ENCODE results near the gene GADD45G. TPM values are rescaled to one million over a fixed set of nuclear protein-coding genes. Genes with fewer than 3 reads are reported as not detected.

Gene GADD45G
- total and polyA plus RNA-seq, 2 of the 4 experiments (the other 2 are of a cell fraction), result 0.15 TPM; not detected in 1

GRCh38 chr9:89598363-89598713 is 6.5 kb upstream of the GADD45G start:
- Histone ChIP-seq H2BK5ac (ENCODE audit: low read depth, low read length, poor library complexity, severe bottlenecking) (no peak overlapping the region), H4K8ac (ENCODE audit: low read depth in 2 of 2, low read length in 2 of 2) (no peak overlapping the region), H4K5ac (ENCODE audit: low read depth, low read length) (no peak overlapping the region), H2AFZ (replicated peaks; ENCODE audit: low read length, poor library complexity) (no peak overlapping the region), H3K27me3 (ENCODE audit: control insufficient read depth, insufficient read depth, low read length) (peaks cover 38% of the 10 kb centered on the region), H2BK120ac (ENCODE audit: low read depth, low read length) (no peak overlapping the region), H2BK15ac (ENCODE audit: low read depth, low read length) (no peak overlapping the region), H2AK9ac (replicated peaks; ENCODE audit: low read depth, low read length, poor library complexity) (no peak overlapping the region), H3K4ac (ENCODE audit: low read depth, low read length) (no peak overlapping the region), H3K9me1 (ENCODE audit: insufficient read depth, low read length) (no peaks in the 10 kb centered on the region; the same call in 1 of the 2 replicates), H3K18ac (ENCODE audit: low read depth, low read length) (no peak overlapping the region), H2AK5ac (ENCODE audit: low read depth, low read length) (no peak overlapping the region), H3K79me1 (ENCODE audit: low read depth in 1 of 2, low read length in 2 of 2) (no peaks in the 10 kb centered on the region), H3K9ac (ENCODE audit: low read depth, low read length) (no peak overlapping the region), H4K20me1 (ENCODE audit: insufficient read depth, low read length) (no peaks in the 10 kb centered on the region), H3K56ac (ENCODE audit: extremely low read depth, insufficient read depth, low read length) (no peak overlapping the region), H3K23ac (ENCODE audit: low read depth, low read length) (no peak overlapping the region), H3K4me1 (ENCODE audit: control insufficient read depth, insufficient read depth, low read length) (no peaks in the 10 kb centered on the region), H3K27ac (ENCODE audit: insufficient read depth, low read length) (no peak overlapping the region), H3K14ac (replicated peaks; ENCODE audit: low read depth, low read length) (no peak overlapping the region), H3K36me3 (ENCODE audit: control insufficient read depth, insufficient read depth, low read length) (no peaks in the 10 kb centered on the region), H3K4me3 (ENCODE audit: insufficient read depth, low read depth, low read length) (no peak overlapping the region), H3K9me3 (ENCODE audit: control insufficient read depth, insufficient read depth, low read length) (no peaks in the 10 kb centered on the region), H2BK20ac (ENCODE audit: low read depth, low read length) (no peak overlapping the region), H4K91ac (ENCODE audit: insufficient read depth, low read depth, low read length) (no peak overlapping the region), H3K4me2 (ENCODE audit: low read depth, low read length) (no peak overlapping the region)
- DNase-seq (no peak), ATAC-seq (ENCODE audit: low read depth) (no peak)
- dilution Hi-C loops (cut with HindIII; ENCODE audit: low sequenced_read_pairs, unreplicated experiment), result no loop called here
- WGBS, 2 experiments (ENCODE audit: extremely low coverage in 2 of 2, insufficient read length in 1 of 2), result no CpG with 5 or more reads among the region's 2 CpGs
- BruUV-seq (replicated peaks), result no TSS peak
- in situ Hi-C loops (cut with MboI; ENCODE audit: low sequenced_read_pairs), result loop anchor here (10.0 kb wide), 1 partner anchor 1276 kb away; no protein-coding TSS in a partner anchor
- POLR2A ChIA-PET (ENCODE audit: unreplicated experiment), result interaction anchor here (0.6 kb wide), 1 partner anchor 56 kb away, joined by 3 read pairs; no protein-coding TSS in a partner anchor
- intact Hi-C loops (cut with micrococcal nuclease), result loop anchor here (1.0 to 5.0 kb wide), 3 partner anchors 504 to 1270 kb away; no protein-coding TSS in a partner anchor
- CTCF ChIA-PET, result interaction anchor here (0.6 to 1.2 kb wide), 9 partner anchors 41 to 1272 kb away, joined by 3 to 14 read pairs (median 4); no protein-coding TSS in a partner anchor
- TF ChIP-seq RAD21 (IDR thresholded peaks at IDR 0.05; ENCODE audit: low read length), result no peak
- TF ChIP-seq CEBPB (IDR thresholded peaks at IDR 0.05; ENCODE audit: low read depth, low read length), result no peak
- no peak for TF ChIP-seq NFE2L2 (IDR thresholded peaks at IDR 0.05; ENCODE audit: low read depth, low read length)
- TF ChIP-seq CTCF (conservative IDR thresholded peaks at IDR 0.05; ENCODE audit: low read depth, low read length), result no peak
- no peak for TF ChIP-seq MXI1 (IDR thresholded peaks at IDR 0.05; ENCODE audit: borderline replicate concordance, low read depth, low read length)
- no peak for TF ChIP-seq FOS (IDR thresholded peaks at IDR 0.05; ENCODE audit: low read depth, low read length)
- TF ChIP-seq RCOR1 (IDR thresholded peaks at IDR 0.05; ENCODE audit: insufficient replicate concordance, low read length), result no peak
- no peak for TF ChIP-seq MAZ (IDR thresholded peaks at IDR 0.05; ENCODE audit: borderline replicate concordance, low read depth, low read length)
- TF ChIP-seq BHLHE40 (IDR thresholded peaks at IDR 0.05; ENCODE audit: low read depth, low read length), result no peak
- no peak for TF ChIP-seq SMC3 (IDR thresholded peaks at IDR 0.05; ENCODE audit: low read depth, low read length)
- TF ChIP-seq USF2 (IDR thresholded peaks at IDR 0.05; ENCODE audit: low read depth, low read length), result no peak
- no peak for TF ChIP-seq POLR2A (IDR thresholded peaks at IDR 0.05; ENCODE audit: low read depth, low read length)
- no peak for TF ChIP-seq ELK1 (IDR thresholded peaks at IDR 0.05; ENCODE audit: borderline replicate concordance, low read depth, low read length)
